HepG2 (cell line): ENCODE results near the gene TMEM200A. TPM values are rescaled to one million over a fixed set of nuclear protein-coding genes. Genes with fewer than 3 reads are reported as not detected.

Experiments used
- CAMTA2 ChIP-seq: sonication (generic); formaldehyde crosslinking; IDR thresholded peaks from 2 replicates; pipeline ENCODE4 v1.4.0; 2020; ENCODE audit warnings: mild to moderate bottlenecking, missing genetic modification reagents, borderline replicate concordance
- CBX2 ChIP-seq, 2 experiments: fragments of 200-600 bp in 1 of 2; sonication (generic); formaldehyde crosslinking in 1 of 2; IDR thresholded peaks; 2 replicates each; pipeline versions ENCODE4 v1.7.0 to v1.8.1; 2018 to 2022; ENCODE audit warnings: low read depth in 2 of 2, low read length in 1 of 2, mild to moderate bottlenecking in 1 of 2, missing genetic modification reagents in 1 of 2
- CBX5 ChIP-seq: sonication (generic); formaldehyde crosslinking; IDR thresholded peaks from 2 replicates; pipeline ENCODE4 v1.4.0; 2020; ENCODE audit warnings: missing genetic modification reagents, borderline replicate concordance
- CCDC6 ChIP-seq: sonication (generic); formaldehyde crosslinking; IDR thresholded peaks from 2 replicates; pipeline ENCODE4 v1.8.1; 2022; ENCODE audit warnings: mild to moderate bottlenecking, missing genetic modification reagents, moderate library complexity
- EED ChIP-seq: sonication (generic); formaldehyde crosslinking; IDR thresholded peaks from 2 replicates; pipeline ENCODE4 v1.5.0; 2020; ENCODE audit warnings: mild to moderate bottlenecking, missing genetic modification reagents
- HNRNPL ChIP-seq: fragments of 200-400 bp; formaldehyde crosslinking; IDR thresholded peaks from 2 replicates; pipeline ENCODE4 v1.6.1; 2017; ENCODE audit warnings: mild to moderate bottlenecking, low read depth, low read length
- HOXA5 ChIP-seq: sonication (generic); formaldehyde crosslinking; IDR thresholded peaks from 2 replicates; pipeline ENCODE4 v1.4.0; 2020; ENCODE audit warnings: missing genetic modification reagents
- ISL2 ChIP-seq: sonication (generic); formaldehyde crosslinking; IDR thresholded peaks from 2 replicates; pipeline ENCODE4 v1.5.0; 2020; ENCODE audit warnings: missing genetic modification reagents
- LCORL ChIP-seq, 2 experiments: fragments of 450-650 bp in 1 of 2; sonication (generic) in 1 of 2; formaldehyde crosslinking in 1 of 2; IDR thresholded peaks; 2 replicates each; pipeline versions ENCODE4 v1.5.0 to v1.6.1; 2017 to 2020; ENCODE audit warnings: antibody characterized with exemption in 1 of 2, missing genetic modification reagents in 1 of 2
- NR2F2 ChIP-seq: IDR thresholded peaks from 2 replicates; pipeline ENCODE4 v1.6.1; 2012; ENCODE audit warnings: low read depth, inconsistent platforms, borderline replicate concordance
- RAD21 ChIP-seq: fragments of 450-650 bp; formaldehyde crosslinking; IDR thresholded peaks from 2 replicates; pipeline ENCODE4 v1.5.0; 2020; ENCODE audit warnings: mild to moderate bottlenecking
- RBAK ChIP-seq: sonication (generic); formaldehyde crosslinking; IDR thresholded peaks from 2 replicates; pipeline ENCODE4 v1.5.1; 2020; ENCODE audit warnings: mild to moderate bottlenecking, missing genetic modification reagents
- RFX3 ChIP-seq: IDR thresholded peaks from 2 replicates; pipeline ENCODE4 v1.6.1; 2016; ENCODE audit warnings: missing biosample characterization, missing genetic modification reagents
- SMAD9 ChIP-seq: sonication (generic); formaldehyde crosslinking; IDR thresholded peaks from 2 replicates; pipeline ENCODE4 v1.5.1; 2020; ENCODE audit warnings: mild to moderate bottlenecking, missing genetic modification reagents
- ZNF124 ChIP-seq: sonication (generic); formaldehyde crosslinking; IDR thresholded peaks from 2 replicates; pipeline ENCODE4 v1.4.0; 2020; ENCODE audit warnings: missing genetic modification reagents
- ZNF552 ChIP-seq: sonication (generic); formaldehyde crosslinking; IDR thresholded peaks from 2 replicates; pipeline ENCODE4 v1.9.0; 2022; ENCODE audit warnings: missing genetic modification reagents, mild to moderate bottlenecking, borderline replicate concordance
- ZNF564 ChIP-seq: sonication (generic); formaldehyde crosslinking; IDR thresholded peaks from 2 replicates; pipeline ENCODE4 v1.8.1; 2023; ENCODE audit warnings: mild to moderate bottlenecking, missing genetic modification reagents
- ZNF567 ChIP-seq: sonication (generic); formaldehyde crosslinking; IDR thresholded peaks from 2 replicates; pipeline ENCODE4 v1.8.1; 2023; ENCODE audit warnings: mild to moderate bottlenecking, missing genetic modification reagents, borderline replicate concordance
- polyA plus RNA-seq, 8 experiments: library from polyadenylated mRNA; depleted of rRNA in 3 of 8; stranded (reverse) in 7 of 8; unstranded in 1 of 8; fragments of >200 nt; fragmentation: Illumina TruSeq in 4 of 8; extraction: Trizol in 4 of 8; gene quantifications; 2 replicates each; pipeline versions ENCODE4 v1.2.1 to v1.2.3, GENCODE V29; 2011 to 2016; ENCODE audit warnings: low read depth in 4 of 8, missing spikeins in 1 of 8, mixed read lengths in 1 of 8; ENCODE audit not compliant: insufficient read depth in 1 of 8
- total RNA-seq, 5 experiments: library from RNA; depleted of rRNA; stranded (reverse); fragments of >200 nt; fragmentation: Illumina TruSeq; extraction: Trizol; gene quantifications; 2 replicates each; pipeline ENCODE4 v1.2.3, GENCODE V29; 2016; ENCODE audit warnings: low read depth in 1 of 5
- TF ChIP-seq, protein P1 (sequence below): sonication (generic); formaldehyde crosslinking; IDR thresholded peaks from 2 replicates; pipeline ENCODE4 v1.5.1; 2020; ENCODE audit warnings: mild to moderate bottlenecking, moderate library complexity, missing genetic modification reagents
- TF ChIP-seq, protein P2 (sequence below): sonication (generic); formaldehyde crosslinking; IDR thresholded peaks from 2 replicates; pipeline ENCODE4 v1.5.0; 2020; ENCODE audit warnings: mild to moderate bottlenecking, missing genetic modification reagents
- TF ChIP-seq, protein P3 (sequence below): sonication (generic); formaldehyde crosslinking; IDR thresholded peaks from 2 replicates; pipeline ENCODE4 v1.4.0; 2020; ENCODE audit warnings: missing genetic modification reagents
- TF ChIP-seq, protein P4 (sequence below): IDR thresholded peaks from 2 replicates; pipeline ENCODE4 v1.6.1; 2016; ENCODE audit warnings: missing compliant biosample characterization, missing genetic modification reagents, borderline replicate concordance

TMEM200A gene
- total and polyA plus RNA-seq, 2 of the 13 experiments (the other 11 are each of a cell fraction or from before 2014, with no cell fraction given): 0.34 TPM; not detected in 1

DNA sequence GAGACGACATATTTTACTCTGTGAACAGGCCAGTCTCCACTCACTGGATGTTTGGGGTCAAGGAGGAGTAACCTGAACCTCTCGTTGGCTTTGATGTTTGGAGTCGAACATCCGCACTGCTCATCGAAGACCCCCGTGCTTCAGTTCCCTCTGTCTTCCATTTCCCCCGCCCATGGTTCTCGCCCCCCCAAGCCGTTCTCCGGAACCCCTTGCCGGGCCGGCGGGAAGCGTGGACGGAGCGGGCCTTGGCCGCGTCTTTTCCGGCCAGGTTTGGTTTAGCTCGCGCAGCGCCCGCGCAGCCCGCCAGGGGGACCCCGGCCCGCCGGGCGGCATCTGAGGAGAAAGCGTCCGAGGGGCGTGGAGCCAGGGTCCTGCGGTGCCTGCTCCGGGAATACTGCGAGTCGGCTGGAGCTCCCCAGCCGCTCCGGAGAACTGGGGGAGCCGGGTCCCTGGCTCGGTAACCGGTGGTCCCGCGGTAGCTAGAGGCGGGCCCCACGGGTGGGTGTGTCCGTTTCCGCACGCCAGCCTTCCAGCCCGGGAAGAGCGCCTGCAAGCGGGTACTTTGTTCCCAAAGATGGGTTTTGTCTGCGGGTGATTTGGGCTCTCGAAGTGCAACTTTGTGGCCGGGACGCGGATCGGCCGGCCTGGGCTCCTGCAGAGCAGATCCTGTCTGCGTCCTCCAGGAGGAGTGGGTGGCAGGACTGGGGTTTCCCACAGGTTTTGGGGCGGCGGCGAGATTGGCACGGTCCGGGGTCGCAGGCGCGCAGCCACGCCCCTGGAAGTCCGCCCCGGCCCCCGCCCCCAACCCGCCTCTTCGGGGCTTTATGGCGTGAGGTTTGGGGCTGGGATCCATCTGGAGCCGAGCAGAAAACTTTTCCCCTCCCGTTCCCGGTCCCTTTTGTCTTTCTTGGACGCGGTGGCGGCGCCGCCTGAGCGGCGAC, at the start of gene TMEM200A (continued):
- TF ChIP-seq, protein P1, sequence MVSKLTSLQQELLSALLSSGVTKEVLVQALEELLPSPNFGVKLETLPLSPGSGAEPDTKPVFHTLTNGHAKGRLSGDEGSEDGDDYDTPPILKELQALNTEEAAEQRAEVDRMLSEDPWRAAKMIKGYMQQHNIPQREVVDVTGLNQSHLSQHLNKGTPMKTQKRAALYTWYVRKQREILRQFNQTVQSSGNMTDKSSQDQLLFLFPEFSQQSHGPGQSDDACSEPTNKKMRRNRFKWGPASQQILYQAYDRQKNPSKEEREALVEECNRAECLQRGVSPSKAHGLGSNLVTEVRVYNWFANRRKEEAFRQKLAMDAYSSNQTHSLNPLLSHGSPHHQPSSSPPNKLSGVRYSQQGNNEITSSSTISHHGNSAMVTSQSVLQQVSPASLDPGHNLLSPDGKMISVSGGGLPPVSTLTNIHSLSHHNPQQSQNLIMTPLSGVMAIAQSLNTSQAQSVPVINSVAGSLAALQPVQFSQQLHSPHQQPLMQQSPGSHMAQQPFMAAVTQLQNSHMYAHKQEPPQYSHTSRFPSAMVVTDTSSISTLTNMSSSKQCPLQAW (CRISPR knock-in tag): 0 out of 2 replicates have a peak, but pooled peaks have one; percentile 31
- TF ChIP-seq RAD21 (peak; percentile 85), RBAK (no peak), EED (CRISPR knock-in tag) (no peak), LCORL (IDR thresholded peaks at IDR 0.05) (no peak), LCORL (CRISPR knock-in tag; IDR thresholded peaks at IDR 0.05) (0 out of 2 replicates have a peak, but pooled peaks have one; percentile 27), HOXA5 (CRISPR knock-in tag) (no peak; the same call in 1 of the 2 replicates), RFX3 (no peak), NR2F2 (no peak), CBX5 (CRISPR knock-in tag) (no peak), ZNF552 (CRISPR knock-in tag) (0 out of 2 replicates have a peak, but pooled peaks have one; percentile 39), ZNF567 (CRISPR knock-in tag) (no peak), ZNF124 (no peak), HNRNPL (0 out of 2 replicates have a peak, but pooled peaks have one; percentile 16), ISL2 (CRISPR knock-in tag) (no peak), CAMTA2 (CRISPR knock-in tag) (no peak), ZNF564 (CRISPR knock-in tag) (peak; percentile 75; the same call in 1 of the 2 replicates), CCDC6 (CRISPR knock-in tag) (no peak), SMAD9 (CRISPR knock-in tag) (no peak), CBX2 (IDR thresholded peaks at IDR 0.05; ENCODE audit: low read depth, low read length) (no peak), CBX2 (CRISPR knock-in tag; IDR thresholded peaks at IDR 0.05; ENCODE audit: low read depth) (peak; percentile 61; the same call in 1 of the 2 replicates)
- TF ChIP-seq, protein P2, sequence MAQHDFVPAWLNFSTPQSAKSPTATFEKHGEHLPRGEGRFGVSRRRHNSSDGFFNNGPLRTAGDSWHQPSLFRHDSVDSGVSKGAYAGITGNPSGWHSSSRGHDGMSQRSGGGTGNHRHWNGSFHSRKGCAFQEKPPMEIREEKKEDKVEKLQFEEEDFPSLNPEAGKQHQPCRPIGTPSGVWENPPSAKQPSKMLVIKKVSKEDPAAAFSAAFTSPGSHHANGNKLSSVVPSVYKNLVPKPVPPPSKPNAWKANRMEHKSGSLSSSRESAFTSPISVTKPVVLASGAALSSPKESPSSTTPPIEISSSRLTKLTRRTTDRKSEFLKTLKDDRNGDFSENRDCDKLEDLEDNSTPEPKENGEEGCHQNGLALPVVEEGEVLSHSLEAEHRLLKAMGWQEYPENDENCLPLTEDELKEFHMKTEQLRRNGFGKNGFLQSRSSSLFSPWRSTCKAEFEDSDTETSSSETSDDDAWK (CRISPR knock-in tag): no peak
- TF ChIP-seq, protein P3, sequence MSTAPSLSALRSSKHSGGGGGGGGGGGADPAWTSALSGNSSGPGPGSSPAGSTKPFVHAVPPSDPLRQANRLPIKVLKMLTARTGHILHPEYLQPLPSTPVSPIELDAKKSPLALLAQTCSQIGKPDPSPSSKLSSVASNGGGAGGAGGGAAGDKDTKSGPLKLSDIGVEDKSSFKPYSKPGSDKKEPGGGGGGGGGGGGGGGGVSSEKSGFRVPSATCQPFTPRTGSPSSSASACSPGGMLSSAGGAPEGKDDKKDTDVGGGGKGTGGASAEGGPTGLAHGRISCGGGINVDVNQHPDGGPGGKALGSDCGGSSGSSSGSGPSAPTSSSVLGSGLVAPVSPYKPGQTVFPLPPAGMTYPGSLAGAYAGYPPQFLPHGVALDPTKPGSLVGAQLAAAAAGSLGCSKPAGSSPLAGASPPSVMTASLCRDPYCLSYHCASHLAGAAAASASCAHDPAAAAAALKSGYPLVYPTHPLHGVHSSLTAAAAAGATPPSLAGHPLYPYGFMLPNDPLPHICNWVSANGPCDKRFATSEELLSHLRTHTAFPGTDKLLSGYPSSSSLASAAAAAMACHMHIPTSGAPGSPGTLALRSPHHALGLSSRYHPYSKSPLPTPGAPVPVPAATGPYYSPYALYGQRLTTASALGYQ (CRISPR knock-in tag): no peak
- TF ChIP-seq, protein P4, sequence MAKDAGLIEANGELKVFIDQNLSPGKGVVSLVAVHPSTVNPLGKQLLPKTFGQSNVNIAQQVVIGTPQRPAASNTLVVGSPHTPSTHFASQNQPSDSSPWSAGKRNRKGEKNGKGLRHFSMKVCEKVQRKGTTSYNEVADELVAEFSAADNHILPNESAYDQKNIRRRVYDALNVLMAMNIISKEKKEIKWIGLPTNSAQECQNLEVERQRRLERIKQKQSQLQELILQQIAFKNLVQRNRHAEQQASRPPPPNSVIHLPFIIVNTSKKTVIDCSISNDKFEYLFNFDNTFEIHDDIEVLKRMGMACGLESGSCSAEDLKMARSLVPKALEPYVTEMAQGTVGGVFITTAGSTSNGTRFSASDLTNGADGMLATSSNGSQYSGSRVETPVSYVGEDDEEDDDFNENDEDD (CRISPR knock-in tag): peak; percentile 19; the same call in 1 of the 2 replicates
